GM12875 (cell line): ENCODE results near the gene LRRC31.

Experiments used
- H3K4me3 ChIP-seq: one replicate; pipeline ENCODE4 v1.5.1; 2011; ENCODE audit warnings: low read depth, low read length, control low read depth
- CTCF ChIP-seq: IDR thresholded peaks from 2 replicates; pipeline ENCODE4 v1.5.1; 2011; ENCODE audit warnings: low read depth, mild to moderate bottlenecking, control low read depth, inconsistent platforms, low read length, moderate library complexity, borderline replicate concordance; ENCODE audit not compliant: insufficient read depth

Gene LRRC31

GRCh38 chr3:169836078-169836941 is 33.4 kb downstream of the LRRC31 start:
- H3K4me3 ChIP-seq = no peak overlapping the region
- TF ChIP-seq CTCF = no peak

- no peak overlapping the region for H3K4me3 ChIP-seq
- no peak for TF ChIP-seq CTCF
These were observed 34.2 kb downstream of the LRRC31 start for GRCh38 chr3:169835533-169835932.

GRCh38 chr3:169827712-169828111 is 42.0 kb downstream of the LRRC31 start:
- no peak overlapping the region for H3K4me3 ChIP-seq
- no peak for TF ChIP-seq CTCF

GRCh38 chr3:169825316-169825715 is 44.4 kb downstream of the LRRC31 start:
- no peak for TF ChIP-seq CTCF
- no peak overlapping the region for H3K4me3 ChIP-seq

- TF ChIP-seq CTCF = no peak
- no peak overlapping the region for H3K4me3 ChIP-seq
These were observed 46.8 kb downstream of the LRRC31 start for GRCh38 chr3:169822983-169823382.

- H3K4me3 ChIP-seq = no peak overlapping the region
- TF ChIP-seq CTCF = no peak
These were observed 47.2 kb downstream of the LRRC31 start for GRCh38 chr3:169822540-169822939.

- no peak overlapping the region for H3K4me3 ChIP-seq
- no peak for TF ChIP-seq CTCF
These were observed 47.6 kb downstream of the LRRC31 start for GRCh38 chr3:169822091-169822490.
